A549 (cell line): ENCODE measurements around the gene NUDC.

Experiments used
- CTCF ChIP-seq: fragments of >200 bp; sonication (Bioruptor Twin); formaldehyde crosslinking; IDR thresholded peaks from 3 replicates; pipeline ENCODE4 v1.5.1; 2016
- EHMT2 ChIP-seq: fragments of 200-600 bp; sonication (generic); IDR thresholded peaks from 2 replicates; pipeline ENCODE4 v1.6.1; 2016; ENCODE audit warnings: antibody characterized with exemption, low read depth, mild to moderate bottlenecking, moderate library complexity
- EP300 ChIP-seq, 2 experiments: fragments of >200 bp; sonication (Bioruptor Twin); formaldehyde crosslinking; IDR thresholded peaks; 2 replicates in 1 of 2; 3 replicates in 1 of 2; pipeline ENCODE4 v1.6.1; 2016 to 2017
- FOSL2 ChIP-seq, 2 experiments: fragments of 450-650 bp in 1 of 2; fragments of >200 bp in 1 of 2; sonication (Bioruptor Twin) in 1 of 2; formaldehyde crosslinking; IDR thresholded peaks; 2 replicates each; pipeline versions ENCODE4 v1.5.0 to v1.6.1; 2016 to 2020; ENCODE audit warnings: mild to moderate bottlenecking in 1 of 2, moderate library complexity in 1 of 2
- JUNB ChIP-seq: fragments of >200 bp; sonication (Bioruptor Twin); formaldehyde crosslinking; IDR thresholded peaks from 2 replicates; pipeline ENCODE4 v1.6.1; 2016
- MAX ChIP-seq: IDR thresholded peaks from 2 replicates; pipeline ENCODE4 v1.6.1; 2012
- NR3C1 ChIP-seq: fragments of >200 bp; sonication (Bioruptor Twin); formaldehyde crosslinking; IDR thresholded peaks from 3 replicates; pipeline ENCODE4 v1.6.1; 2017
- POLR2A ChIP-seq: IDR thresholded peaks from 2 replicates; pipeline ENCODE4 v1.6.1; 2012; ENCODE audit warnings: mild to moderate bottlenecking, low read length
- RAD21 ChIP-seq, 2 experiments: fragments of >200 bp in 1 of 2; sonication (Bioruptor Twin) in 1 of 2; formaldehyde crosslinking in 1 of 2; IDR thresholded peaks in 1 of 2; conservative IDR thresholded peaks in 1 of 2; 2 replicates in 1 of 2; 3 replicates in 1 of 2; pipeline ENCODE4 v1.6.1; 2012 to 2018; ENCODE audit warnings: inconsistent platforms in 1 of 2
- RCOR1 ChIP-seq: fragments of 150-350 bp; IDR thresholded peaks from 2 replicates; pipeline ENCODE4 v1.6.1; 2014; ENCODE audit warnings: antibody characterized with exemption, low read length, low read depth
- RFX5 ChIP-seq: fragments of 450-650 bp; IDR thresholded peaks from 2 replicates; pipeline ENCODE4 v1.7.1; 2014; ENCODE audit warnings: antibody characterized with exemption, mild to moderate bottlenecking, moderate library complexity
- SMC3 ChIP-seq: fragments of >200 bp; sonication (Bioruptor Twin); formaldehyde crosslinking; IDR thresholded peaks from 3 replicates; pipeline ENCODE4 v1.6.1; 2018; ENCODE audit warnings: inconsistent platforms

GRCh38 chr1:26959722-26960624 is 38.4 kb downstream of the NUDC start, which contains the start of gene KDF1:
- TF ChIP-seq POLR2A (no peak), RCOR1 (no peak), NR3C1 (no peak), EP300 (IDR thresholded peaks at IDR 0.05) (no peak), CTCF (no peak), RFX5 (no peak), EHMT2 (no peak), JUNB (no peak), SMC3 (no peak), MAX (no peak), FOSL2 (IDR thresholded peaks at IDR 0.05) (no peak), FOSL2 (CRISPR knock-in tag; IDR thresholded peaks at IDR 0.05) (no peak), RAD21 (conservative IDR thresholded peaks at IDR 0.05 in 1 of 2, IDR thresholded peaks at IDR 0.05 in 1 of 2) (no peak)
